HEK293 (cell line): ENCODE measurements around the gene LRRC4C.

Experiments
- BCL11B ChIP-seq: fragments of 450-650 bp; formaldehyde crosslinking; IDR thresholded peaks from 2 replicates; pipeline ENCODE4 v1.5.1; 2016; ENCODE audit warnings: low read depth, missing biosample characterization, missing genetic modification characterization
- ZNF174 ChIP-seq: fragments of 450-650 bp; formaldehyde crosslinking; IDR thresholded peaks from 2 replicates; pipeline ENCODE4 v1.5.0; 2017; ENCODE audit warnings: missing biosample characterization, mild to moderate bottlenecking, missing genetic modification characterization
- ZNF549 ChIP-seq: fragments of 450-650 bp; IDR thresholded peaks from 2 replicates; pipeline ENCODE4 v1.5.1; 2018; ENCODE audit warnings: missing biosample characterization, missing genetic modification characterization, mild to moderate bottlenecking, inconsistent platforms, moderate library complexity

DNA sequence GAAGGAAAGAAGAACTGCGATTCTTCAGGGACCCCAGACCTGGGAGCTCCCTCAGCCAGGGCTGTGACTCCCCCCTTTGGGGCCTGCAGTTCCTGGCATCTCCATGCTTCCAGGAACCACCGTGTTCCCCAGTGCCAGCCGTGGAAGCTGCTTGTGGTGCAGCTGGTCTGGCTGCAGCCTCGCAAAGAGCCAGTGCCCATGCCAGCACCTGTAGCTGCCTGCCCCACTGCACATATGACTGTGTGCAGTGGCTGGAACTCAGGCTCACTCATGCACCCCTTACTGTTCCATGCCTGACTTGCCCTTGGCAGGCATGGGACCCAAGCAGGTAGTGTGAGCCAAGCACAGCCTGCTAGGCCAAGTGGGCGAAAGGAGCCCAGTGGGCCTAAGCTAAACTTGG, 401.3 kb downstream of the LRRC4C start:
- TF ChIP-seq ZNF174 (no peak), ZNF549 (tag by site-specific recombination) (no peak), BCL11B (tag by site-specific recombination) (no peak)
